GM18867 (cell line): ENCODE results near the gene CEP135.
"Not testable (repeated sequence)": the region's sequence is repeated elsewhere in the genome, so short reads cannot be mapped to it uniquely, and the experiment has no call there.

Source experiments
- ATAC-seq: cut with Tn5 transposase; IDR thresholded peaks from one replicate; pipeline ENCODE4 v1.9.1; 2021; ENCODE audit warnings: mild to moderate bottlenecking, moderate library complexity; ENCODE audit not compliant: unreplicated experiment

CEP135 gene

DNA sequence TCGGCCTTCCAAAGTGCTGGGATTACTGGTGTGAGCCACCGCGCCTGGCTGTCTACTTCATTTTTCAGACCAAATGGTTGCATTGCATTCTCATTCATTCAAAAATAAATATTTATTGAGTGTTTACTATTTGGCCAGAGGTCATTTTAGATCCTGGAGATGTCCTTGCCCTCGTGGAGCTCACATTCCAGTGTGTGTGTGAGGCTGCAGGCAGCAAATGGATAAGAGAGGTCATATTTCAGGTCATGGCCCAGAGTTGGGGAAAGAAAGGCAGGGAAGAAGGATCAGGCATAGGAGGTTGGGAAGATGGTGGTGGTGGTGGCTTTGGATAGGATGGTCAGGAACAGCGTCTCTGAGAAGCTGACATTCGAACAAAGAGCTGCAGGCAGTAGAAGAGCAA is 119.1 kb downstream of the CEP135 start:
- ATAC-seq = no peak

DNA sequence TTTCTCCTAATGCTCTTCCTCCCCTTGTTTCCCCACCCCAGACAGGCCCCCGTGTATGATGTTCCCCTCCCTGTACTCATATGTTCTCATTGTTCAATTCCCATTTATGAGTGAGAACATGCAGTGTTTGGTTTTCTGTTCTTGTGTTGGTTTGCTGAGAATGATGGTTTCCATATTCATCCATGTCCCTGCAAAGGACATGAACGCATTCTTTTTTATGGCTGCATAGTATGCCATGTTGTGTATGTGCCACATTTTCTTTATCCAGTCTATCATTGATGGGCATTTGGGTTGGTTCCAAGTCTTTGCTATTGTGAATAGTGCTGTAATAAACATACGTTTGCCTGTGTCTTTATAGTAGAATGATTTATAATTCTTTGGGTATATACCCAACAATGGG is 124.0 kb downstream of the CEP135 start:
- not testable (repeated sequence) for ATAC-seq

DNA sequence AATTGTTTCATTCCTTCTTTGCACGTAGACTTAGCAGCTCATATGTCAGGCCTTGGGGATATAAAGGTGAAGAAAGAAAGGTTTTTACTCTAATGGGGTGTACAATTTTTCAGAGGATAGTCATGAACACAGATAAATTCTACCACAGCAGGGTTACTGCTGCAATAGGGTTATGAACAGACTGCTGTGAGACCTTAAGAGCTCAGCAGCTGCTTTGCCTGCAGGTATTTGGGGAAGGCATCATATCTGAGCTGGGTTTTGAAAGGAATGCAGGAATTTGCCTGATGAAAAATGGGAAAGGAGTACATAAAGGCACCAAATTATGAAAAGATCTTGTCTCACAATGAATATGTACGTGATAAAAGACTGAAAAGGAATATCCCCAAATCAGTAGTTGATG is 128.9 kb downstream of the CEP135 start:
- no peak for ATAC-seq

DNA sequence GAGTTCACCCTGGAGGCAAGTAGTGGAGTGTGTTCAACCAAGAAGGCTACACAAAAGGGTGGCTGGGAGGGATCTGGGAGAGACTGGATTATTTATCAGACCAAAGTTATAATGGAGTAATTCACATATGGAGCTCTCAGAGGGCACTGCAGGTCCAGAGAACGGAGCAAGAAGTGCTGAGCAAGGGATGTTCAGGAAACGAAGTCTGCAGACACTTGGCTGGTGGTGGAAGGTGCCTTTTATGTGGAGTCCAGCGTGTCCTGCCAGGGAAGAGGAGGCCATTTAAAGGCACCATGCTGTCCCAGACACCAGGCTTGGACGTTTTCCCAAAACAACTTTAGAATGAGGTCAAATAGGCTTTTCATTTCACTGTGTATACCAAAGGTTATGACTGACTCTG is 130.1 kb downstream of the CEP135 start:
- ATAC-seq = no peak

DNA sequence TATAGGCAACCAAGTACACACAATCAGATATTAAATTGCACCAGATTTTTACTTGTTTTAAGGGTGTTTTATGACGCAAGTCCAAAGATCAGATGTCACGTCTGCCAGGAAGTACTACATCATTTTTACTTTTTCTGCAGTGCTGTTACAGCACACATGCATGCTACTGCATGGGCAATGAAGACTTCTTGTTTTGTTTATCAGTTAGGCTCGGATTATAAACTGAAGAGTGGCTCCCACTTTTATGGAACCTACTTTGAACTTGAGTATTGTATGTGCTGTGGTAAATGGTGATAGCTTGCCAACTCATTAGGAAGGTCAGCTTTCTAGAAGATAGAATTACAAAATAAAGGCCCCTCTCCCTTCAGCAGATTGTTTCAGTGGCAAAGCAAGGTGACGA is 131.6 kb downstream of the CEP135 start:
- ATAC-seq = no peak

DNA sequence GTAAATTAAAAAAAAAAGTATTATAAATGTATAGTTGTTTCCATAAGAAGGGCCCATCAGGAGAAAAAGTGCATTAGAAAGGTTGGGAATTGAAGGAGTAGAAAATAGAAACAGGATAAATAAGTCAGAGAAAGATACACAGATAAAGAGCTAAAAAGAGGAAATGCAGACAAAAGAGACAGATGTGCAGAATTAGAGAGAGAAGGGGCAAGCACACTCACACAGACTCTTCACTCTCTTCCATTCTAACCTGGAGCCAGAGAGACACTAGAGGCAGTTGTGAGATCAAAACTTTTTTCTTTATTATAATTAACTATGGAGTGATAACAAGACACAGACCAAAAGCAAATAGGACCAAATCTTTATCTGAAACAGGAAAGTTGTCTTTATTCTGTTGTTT is 134.1 kb downstream of the CEP135 start:
- ATAC-seq = no peak
